22Rv1 (cell line): ENCODE results near the gene SMARCAD1.
"Not testable (repeated sequence)": the region's sequence is repeated elsewhere in the genome, so short reads cannot be mapped to it uniquely, and the experiment has no call there.

Source experiments
- H3K27ac ChIP-seq: fragments of 450-650 bp; 2 replicates; pipeline ENCODE4 v1.5.1; 2017
- ZFX ChIP-seq: fragments of 450-650 bp; IDR thresholded peaks from 2 replicates; pipeline ENCODE4 v1.6.1; 2017; ENCODE audit warnings: antibody characterized with exemption, borderline replicate concordance
- TF ChIP-seq, protein P1 (sequence below): fragments of 450-650 bp; IDR thresholded peaks from 2 replicates; pipeline ENCODE4 v1.5.1; 2017; ENCODE audit warnings: mild to moderate bottlenecking

The SMARCAD1 gene

GRCh38 chr4:94307231-94307871, 99.7 kb downstream of the SMARCAD1 start:
- H3K27ac ChIP-seq: no peak overlapping the region
- no peak for TF ChIP-seq ZFX
- TF ChIP-seq, protein P1, sequence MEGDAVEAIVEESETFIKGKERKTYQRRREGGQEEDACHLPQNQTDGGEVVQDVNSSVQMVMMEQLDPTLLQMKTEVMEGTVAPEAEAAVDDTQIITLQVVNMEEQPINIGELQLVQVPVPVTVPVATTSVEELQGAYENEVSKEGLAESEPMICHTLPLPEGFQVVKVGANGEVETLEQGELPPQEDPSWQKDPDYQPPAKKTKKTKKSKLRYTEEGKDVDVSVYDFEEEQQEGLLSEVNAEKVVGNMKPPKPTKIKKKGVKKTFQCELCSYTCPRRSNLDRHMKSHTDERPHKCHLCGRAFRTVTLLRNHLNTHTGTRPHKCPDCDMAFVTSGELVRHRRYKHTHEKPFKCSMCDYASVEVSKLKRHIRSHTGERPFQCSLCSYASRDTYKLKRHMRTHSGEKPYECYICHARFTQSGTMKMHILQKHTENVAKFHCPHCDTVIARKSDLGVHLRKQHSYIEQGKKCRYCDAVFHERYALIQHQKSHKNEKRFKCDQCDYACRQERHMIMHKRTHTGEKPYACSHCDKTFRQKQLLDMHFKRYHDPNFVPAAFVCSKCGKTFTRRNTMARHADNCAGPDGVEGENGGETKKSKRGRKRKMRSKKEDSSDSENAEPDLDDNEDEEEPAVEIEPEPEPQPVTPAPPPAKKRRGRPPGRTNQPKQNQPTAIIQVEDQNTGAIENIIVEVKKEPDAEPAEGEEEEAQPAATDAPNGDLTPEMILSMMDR: no peak

GRCh38 chr4:94319927-94320326, 112.3 kb downstream of the SMARCAD1 start:
- H3K27ac ChIP-seq: not testable (repeated sequence)

DNA sequence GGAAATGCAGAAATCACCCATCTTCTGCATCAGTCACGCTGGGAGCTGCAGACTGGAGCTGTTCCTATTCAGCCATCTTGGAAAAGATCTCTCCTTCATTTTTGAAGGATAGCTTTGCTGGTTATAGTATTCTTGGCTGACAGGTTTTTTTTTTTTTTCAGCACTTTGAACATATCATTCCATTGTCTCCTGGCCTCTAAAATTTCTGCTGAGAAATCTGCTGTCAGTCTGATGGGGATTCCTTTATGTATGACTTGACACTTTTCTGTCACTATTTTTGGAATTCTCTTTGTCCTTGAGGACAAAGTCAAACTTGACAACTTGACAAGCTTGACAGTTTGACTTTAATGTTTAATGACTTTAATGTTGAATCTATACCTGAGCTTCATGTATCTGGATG, 118.2 kb downstream of the SMARCAD1 start:
- TF ChIP-seq, protein P1: no peak
- TF ChIP-seq ZFX: no peak

GRCh38 chr4:94329933-94330332, 122.3 kb downstream of the SMARCAD1 start:
- no peak overlapping the region for H3K27ac ChIP-seq
- TF ChIP-seq ZFX: no peak
- TF ChIP-seq, protein P1: no peak

More for the DNA sequence above, 118.2 kb downstream of the SMARCAD1 start:
- no peak overlapping the region for H3K27ac ChIP-seq

DNA sequence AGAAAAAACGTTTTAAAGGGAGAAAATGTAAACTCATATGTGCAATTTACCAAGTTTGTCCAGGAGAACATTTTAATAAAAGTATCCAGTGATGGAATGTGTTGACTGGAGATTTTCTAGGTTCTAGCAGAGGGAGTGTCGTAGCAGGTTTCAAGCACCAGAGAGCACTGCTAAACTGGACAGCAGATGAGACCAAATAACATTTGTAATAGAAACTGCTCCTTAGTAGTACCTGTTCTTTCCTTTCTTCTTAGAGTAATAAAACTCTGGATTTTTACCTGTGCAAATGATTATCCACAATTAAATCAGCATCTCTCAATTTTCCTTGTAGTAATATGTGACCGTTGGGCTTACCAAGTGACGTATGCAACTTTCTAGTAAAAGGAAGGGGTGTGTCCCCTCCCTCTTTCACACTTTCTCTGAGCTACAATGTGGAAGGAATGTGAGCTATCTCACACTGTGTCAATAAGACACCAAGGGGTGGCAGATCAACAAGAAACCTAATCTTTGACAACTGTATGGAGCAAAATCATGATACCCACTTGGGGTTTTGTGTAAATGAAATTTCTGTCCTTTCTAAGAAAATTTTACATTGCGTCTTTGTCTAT, 125.4 kb downstream of the SMARCAD1 start:
- no peak overlapping the region for H3K27ac ChIP-seq
- TF ChIP-seq ZFX: no peak
- TF ChIP-seq, protein P1: peak; percentile 49

- no peak overlapping the region for H3K27ac ChIP-seq
- no peak for TF ChIP-seq ZFX
- TF ChIP-seq, protein P1: no peak
Observed at GRCh38 chr4:94333866-94334265, 126.2 kb downstream of the SMARCAD1 start.

- TF ChIP-seq, protein P1: no peak
- no peak for TF ChIP-seq ZFX
- peak overlapping the region; percentile 59 for H3K27ac ChIP-seq
Observed at GRCh38 chr4:94334476-94334875, 126.8 kb downstream of the SMARCAD1 start.

GRCh38 chr4:94334962-94335361, 127.3 kb downstream of the SMARCAD1 start:
- TF ChIP-seq, protein P1: no peak
- no peak for TF ChIP-seq ZFX
- H3K27ac ChIP-seq: peak overlapping the region; percentile 59
